HuH-7 (cell line): ENCODE measurements around the gene TMEM176B.

ENCODE experiments used
- DNase-seq: peaks from one replicate; pipeline ENCODE4 v3.0.0; 2011; ENCODE audit warnings: low spot score

The TMEM176B gene

DNA sequence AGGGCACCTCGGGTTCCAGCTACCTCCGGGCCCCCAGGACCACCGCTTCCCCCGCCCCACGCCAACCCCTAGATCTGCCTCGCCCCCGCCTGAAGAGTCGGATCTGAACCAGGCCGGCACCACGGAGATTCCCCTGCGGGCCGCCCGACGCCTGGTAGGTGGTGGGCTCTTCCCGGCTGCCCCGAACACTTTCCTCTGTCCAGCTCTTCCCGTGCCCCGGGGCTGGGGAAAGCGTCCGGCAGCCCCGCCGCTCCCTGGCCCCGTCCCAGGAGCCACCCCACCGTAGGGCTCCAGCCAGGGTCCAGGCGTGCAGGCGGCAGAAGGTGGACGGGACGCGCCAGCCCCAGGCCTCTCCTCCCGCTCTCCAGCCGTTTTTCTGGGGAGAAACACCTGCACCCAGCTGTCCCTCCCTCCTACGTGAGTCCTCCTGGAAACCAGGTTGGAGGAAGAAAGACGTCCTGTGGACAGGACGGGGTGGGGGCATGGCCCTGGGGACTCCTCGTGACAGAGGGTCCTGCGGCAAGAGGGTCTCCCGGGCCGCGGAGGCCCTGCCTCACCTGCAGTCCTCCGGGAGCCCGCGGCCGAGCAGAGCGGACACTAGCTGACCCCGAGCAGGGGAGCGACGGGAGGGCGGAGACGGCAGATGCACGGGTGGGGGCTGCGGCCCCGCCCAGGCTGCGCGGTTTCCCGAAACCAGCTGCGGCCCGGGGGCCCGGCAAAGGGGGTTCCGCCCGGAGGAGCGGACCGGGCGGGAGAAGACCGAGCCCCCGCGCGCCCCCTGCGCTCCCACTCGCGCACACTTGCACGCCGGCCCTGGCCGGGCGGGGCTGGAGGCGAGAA, at the start of gene TMEM176B:
TMEM176B (minus strand) TSS at position 624 of the 840 bp plus-strand sequence. CDS start 3,795 bp downstream, outside the sequence.
- DNase-seq, result no peak

DNA sequence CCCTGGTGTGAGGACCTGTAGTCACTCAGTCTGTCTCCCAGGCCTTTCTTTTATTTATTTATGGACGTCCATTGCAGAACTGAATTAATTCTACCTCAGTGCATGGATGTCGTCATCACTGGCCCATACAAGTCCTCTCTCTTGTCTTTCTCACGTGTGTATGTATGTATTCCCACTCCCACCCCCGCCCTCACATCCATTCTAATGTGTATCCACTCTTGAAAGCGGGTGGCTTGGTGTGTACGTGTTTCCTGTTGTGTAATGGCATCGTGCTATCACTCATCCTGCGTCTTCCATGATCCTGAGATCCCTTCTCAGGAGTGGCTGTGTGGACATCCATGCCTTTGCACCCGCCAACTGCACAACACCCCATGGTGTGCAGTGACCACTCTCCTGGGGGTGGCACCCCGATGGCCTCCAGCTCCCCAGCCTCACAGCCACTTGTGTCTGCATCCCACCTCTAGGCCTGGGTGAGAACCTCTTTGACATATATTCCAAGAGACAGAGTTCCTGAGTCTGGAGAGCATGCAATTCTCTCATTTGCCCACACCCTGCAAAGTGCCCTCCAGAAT, 49.1 kb upstream of the TMEM176B start:
- DNase-seq, result no peak

DNA sequence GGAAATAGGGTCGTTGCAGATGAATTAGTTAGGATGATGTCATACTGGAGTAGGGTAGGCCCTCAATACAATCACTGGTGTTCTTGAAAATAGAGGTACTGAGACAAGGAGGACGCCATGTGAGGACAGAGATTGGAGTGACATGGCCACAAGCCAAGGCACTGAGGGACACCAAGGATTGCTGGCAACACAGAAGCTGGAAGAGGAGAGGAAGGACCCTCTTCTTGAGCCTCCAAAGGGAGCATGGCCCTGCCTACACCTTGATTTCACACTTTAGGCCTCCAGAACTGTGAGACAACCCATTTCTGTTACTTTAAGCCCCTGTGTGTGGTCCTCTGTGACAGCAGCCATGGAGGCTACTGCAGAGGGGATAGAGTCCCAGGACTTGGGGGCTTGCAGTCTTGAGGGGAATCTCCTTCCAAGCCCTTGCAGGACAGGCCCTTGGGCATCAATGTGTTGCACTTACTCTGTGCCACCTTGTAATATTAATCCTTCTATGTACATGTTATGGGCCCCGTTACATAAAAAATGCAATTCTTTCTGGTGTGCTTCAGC, 48.5 kb upstream of the TMEM176B start:
- DNase-seq, result no peak

DNA sequence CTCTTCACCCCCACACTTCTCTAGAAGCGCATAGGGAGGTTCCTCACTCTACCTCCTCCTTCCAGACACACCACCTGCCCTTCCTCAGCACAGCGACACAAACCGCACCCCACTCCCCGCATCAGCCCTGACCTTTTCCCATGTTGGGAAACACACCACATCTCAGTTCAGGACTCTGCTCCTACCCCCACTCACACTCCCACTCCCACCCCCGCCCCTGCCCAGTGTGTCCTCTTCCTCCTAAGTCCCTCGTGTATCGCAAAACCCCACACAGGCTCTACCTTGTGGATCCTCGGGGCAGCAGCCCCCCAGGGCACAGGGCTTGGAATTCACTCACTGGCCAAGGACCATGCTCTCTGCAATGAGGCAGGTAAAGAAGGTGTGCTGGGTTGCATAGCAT, 47.9 kb upstream of the TMEM176B start:
- DNase-seq, result no peak

DNA sequence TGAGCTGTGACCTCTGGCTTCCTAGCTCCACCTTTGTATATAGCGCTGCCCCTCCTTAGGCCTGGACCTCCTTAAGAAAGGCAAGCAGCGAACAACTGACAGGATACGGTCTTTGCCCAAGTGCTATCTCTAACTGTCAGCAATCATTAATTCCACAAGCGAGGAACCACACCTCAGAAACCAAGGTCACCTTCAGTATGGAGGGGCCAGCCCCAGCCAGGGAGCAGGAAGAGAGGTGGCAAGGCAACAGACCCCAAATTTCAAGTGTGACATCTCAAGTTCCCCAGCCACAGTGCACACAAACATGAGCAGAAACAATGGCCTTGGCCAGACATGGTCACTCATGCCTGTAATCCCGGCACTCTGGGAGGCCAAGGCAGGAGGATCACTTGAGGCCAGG, 47.4 kb upstream of the TMEM176B start:
- no peak for DNase-seq

DNA sequence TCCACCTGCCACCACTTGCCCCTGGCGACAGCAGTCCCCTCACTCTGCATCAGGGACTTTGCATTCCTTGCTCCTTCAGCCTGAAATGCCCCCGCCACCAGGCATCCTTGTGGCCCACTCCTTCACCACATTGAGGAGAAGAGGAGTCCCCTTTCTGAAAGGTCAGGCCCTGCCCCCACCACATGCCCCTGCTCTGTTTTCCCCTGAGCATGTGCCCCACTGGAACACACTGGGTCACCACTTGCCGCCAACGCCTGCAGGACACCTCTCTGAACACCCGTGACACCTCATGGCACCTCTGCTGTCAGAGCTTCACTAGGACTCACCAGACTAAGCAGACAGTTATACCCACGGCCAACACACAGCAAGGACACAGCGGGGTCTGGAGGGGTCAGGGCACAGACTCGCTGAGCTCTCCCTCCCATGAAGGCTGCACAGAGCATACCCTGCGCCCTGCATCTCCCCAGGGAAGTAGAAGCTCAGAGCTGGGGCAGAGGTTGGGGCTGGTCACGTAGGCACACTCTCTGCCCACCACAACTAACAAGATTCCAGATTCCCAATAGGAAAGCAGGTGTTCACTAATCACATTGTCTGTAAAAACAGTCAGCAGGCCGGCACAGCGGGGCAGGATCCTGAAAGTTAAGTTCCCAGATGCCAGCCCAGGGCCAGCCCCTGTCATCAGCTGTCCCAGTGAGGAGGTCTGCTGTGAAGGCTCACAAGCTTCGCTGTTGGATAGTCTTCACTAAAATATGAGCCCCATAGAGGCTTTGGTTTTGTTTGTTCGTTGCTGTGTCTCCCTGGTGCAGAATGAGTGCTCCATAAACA, 46.3 kb upstream of the TMEM176B start:
- DNase-seq, result no peak

DNA sequence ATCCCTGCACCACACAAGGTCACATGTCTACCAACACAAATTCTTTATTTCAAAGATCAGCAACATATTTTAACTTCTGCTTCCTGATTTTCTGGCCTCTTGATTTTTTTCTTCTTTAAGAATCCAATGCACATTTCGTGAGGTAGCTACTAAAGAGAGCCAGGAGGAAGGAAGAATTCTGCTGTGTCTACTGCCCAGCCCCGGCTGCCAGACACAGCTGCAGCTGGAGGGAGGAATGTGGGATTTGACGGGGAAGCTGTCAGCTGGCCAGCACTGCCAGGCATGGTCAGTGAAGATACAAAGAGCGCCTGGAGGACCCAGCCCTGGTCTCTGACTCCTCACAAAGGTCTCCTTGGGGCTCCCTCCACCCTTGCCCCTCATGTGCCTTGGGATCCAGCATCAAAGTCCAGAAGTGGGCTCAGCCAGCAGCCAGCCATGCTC, 45.3 kb upstream of the TMEM176B start:
- no peak for DNase-seq

DNA sequence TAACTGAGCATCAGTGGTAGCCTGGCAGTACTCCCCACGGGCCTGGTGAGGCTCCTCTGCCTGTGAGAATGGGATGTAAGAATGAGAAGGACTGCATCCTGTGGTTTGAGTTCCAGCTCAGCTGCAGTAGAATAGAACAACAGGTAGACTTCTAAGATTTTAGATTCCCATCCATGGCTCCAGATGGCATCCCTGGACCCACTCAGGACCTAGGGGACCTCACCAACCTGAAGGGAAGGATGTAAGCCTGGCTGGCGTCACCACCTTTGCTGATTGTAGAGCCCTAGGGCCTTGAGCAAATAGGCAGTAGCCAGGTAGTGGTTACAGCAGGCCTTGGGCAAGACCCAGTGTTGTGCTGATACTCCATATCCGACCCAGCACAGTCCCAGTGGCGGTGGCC, 42.6 kb upstream of the TMEM176B start:
- DNase-seq, result no peak

DNA sequence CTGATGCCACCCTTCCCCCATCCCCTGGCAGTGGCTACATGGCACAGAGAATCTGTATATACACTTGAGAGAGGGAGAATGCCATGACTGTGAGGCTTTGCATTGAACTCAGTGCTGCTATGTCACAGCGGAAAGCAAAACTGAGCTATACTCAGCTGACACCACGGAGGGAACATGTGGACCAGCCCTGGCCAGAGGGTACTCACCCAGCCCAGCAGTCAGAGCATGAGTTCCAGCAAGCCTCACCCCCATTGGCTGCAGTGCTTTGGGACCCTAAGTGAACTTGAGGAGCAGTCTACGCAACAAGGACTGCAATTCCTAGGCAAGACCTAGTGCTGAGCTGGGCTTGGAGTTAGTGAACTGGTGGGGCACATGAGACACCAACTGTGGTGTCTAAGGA, 41.9 kb upstream of the TMEM176B start:
- no peak for DNase-seq

DNA sequence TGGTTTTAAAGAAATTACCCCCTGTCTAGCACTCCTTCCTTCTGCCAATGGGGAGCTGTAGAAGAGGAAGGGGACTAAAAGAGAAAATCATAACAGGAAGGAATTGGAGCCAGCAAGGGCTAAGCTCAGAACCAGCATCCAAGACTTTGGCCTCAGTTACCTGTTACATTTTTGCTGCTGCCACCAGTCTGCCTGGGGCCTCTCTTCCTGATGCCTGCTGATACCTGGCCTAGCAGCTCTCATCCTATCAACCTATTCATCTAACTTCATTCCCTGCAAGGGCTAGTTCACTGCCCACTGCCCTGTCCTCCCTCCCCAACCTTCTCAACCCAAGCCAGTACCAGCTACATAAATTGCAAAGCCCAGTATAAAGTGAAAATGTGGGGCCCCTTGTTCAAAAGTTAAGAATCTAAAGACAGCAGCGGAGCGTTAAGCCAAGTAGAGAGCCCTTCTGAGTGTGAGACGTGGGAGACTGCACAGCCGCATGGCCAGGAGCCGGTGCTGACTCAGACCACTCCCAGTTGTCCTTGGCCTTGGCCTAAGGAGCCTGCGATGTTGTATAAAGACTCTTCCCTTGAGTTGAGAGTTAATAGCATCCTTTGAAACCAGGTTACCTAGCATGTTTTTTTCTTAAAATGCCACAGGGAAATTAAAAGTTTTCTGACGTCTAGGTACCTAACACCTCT, 38.9 kb upstream of the TMEM176B start:
- DNase-seq, result no peak

DNA sequence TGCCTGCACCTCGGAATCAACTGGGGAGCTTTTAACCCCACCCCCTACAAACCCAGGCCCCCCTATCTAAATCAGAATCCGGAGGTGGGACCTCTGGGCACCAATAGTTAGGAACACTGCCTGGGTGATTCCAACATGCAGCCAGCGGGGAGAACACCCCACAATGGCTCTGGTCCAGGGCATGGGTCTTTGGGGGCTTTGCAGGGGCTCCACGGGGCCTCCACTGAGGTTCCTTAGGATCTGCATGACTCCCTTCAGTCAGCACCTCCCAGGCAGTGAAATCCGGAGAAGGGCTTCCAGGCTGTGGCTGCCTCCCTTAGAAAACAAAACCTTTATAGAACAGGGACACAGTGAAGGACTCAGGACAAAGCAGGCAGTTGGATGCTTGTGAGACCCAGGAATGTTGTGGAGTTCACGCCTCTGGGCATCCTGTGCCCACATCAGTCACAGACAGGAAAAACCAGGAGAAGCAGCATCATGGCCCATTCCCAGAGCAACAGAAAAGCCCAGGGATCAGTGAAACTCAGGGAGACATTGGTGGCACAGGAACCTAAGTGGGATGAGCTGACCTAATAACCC, 35.6 kb upstream of the TMEM176B start:
- no peak for DNase-seq

DNA sequence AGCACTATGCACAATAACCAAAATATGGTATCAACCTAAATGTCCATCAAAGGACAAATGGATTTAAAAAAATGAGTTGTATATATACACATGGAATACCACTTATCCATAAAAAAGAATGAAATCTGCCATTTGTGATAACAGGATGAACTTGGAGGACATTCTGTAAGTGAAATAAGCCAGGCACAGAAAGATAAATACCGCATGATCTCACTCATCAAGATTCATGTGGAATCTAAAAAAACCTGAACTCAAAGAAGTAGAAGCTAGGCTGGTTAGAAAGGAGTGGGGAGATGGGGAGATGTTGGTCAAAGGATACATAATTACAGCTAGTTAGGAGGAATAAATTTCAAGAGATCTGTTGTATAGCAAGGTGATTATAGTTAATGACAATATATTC, 34.9 kb upstream of the TMEM176B start:
- no peak for DNase-seq

DNA sequence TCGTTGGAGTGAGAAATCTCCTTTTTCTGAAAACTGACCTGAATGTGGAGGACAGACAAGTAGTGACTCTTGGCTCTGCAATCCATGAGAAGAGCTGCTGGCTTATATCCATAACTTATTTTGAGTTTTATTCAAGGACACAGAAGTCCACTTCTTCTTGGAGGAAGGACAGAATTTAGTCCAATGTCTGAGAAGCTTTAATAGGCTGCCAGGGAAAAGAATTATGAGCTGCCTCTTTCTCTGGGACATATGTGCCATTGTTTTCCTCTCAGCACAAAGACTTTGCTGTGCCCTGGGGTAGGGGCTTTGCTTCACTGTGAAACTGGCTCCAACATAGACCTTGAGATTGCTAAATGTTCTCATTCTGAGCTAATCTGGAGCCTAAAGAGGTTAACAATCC, 31.7 kb upstream of the TMEM176B start:
- no peak for DNase-seq

DNA sequence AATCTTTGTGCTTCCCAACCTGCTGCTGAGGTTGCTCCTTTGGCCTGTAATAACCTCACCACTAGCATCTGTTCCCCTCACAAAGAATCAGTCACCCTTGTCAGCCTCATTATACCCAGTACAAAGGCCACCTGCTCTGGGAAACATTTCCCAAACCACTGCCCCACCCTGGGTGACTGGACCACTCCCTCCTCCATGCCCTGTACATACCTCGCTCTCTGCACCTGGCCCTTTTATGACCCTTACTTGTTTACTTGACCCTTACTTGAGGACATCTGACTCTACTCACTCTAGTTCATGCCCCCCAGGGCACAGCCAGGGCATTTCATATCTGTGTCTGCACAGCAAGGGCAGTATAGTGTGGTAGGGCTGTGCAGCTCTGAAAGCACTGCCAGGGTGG, 30.8 kb upstream of the TMEM176B start:
- peak; percentile 74 for DNase-seq

DNA sequence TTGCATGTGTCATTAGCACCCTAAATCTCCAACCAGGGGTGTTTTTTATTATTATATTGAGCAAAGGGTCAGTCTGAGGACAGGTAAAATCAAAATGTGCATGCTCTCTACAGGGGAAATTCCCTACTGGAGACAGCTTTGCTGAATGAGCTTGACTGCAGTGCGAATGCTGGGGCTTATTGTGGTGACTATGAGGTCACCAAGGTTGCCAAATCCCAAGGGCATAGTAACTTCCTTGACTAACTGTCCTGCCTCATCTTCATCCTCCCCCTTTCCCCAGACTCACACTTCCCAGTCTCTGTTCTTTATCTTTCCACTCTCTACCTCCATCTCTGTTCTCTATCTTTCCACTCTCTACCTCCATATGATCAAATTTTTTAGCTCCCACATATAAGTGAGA, 29.3 kb upstream of the TMEM176B start:
- DNase-seq, result no peak

DNA sequence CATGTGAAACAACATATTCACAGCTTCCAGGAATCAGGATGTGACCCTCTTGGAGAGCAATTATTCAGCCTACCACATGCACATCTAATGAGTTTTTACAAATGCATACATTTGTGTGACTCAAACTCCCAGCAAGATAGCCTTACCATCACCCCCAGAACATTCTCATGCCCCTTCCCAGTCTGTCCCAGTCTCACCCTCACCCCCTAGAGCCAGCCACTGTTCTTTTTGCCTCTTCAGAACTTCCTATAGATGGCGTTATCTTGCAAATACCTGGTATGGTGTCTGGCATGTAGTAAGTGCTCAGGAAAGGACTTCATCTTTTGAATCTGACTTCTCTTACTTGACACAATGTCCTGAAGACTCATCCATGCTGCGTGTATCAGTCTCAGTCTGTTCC, 28.2 kb upstream of the TMEM176B start:
- no peak for DNase-seq

DNA sequence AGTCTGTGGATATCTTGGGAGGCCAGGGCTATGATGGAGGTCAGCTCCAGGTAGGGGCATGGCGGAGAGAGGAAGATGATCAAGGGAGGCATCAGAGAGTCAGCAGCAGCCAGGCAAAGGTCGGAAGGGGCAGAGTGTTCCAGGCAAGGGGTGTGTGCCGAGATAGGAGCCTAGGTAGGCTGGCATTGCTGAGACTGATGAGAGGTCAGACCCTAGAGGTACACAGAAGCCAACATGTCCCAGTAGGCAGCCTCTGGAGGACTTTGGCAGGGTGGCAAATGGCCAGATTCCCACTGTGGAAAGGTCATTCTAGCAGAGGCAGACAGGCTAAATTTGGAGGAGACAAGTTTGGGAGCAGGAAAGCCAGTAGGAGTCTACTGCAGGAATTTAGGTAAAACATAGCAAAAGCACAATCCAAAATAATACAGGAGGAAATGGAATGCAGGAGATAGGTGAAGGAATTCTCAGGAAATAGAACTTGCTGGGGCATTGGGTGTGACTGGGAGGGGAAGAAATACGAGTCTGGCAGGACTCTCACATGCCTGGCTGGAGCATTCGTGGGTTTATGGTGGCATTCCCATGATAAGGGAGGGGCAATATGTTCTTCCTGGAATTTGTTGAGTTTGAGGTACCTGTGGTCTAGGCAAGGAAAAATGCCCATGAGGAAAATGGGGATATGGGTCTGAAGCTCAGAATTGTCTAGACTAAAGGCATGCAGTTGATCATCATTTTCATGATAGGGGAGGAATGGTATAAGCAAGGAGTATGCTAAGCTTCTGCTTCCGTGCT, 26.1 kb upstream of the TMEM176B start:
- DNase-seq, result no peak

DNA sequence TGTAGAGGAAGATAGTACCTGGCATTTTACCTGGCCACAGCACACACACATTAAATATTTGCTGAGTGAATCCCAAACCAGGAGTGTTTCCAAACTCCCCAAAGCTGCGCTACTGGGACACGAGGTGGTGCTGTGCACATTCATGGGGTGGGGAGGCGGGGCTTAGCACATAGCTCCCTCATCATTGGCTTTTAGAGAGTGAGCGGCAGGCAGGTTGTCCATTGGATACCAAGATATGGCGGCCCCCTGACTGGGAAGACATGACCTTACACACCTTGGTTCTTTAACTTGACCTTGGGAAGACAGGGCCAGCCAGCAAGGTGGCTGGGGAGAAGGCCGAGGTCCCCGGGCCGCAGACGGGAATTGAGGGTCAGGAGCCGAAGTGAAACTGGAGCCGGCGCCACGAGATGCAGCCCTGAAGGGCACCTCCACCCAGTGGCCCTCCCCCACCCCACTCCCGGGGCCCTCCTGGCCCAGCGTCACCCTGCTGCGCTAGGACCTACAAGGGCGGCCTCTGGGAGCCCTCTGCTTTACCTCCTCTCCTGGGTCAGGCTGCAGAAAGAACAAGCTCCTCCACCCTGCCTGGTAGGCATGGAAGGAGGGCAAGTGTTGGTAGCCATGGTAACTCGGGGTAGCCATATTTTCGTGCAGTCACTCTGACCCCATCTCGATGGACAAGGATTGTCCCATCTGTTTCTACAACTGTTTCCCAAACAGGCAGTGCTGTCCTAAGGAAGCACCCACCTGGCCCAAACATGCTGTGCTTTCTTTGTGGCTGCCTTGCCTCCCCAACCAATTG, 24.4 kb upstream of the TMEM176B start:
- no peak for DNase-seq

DNA sequence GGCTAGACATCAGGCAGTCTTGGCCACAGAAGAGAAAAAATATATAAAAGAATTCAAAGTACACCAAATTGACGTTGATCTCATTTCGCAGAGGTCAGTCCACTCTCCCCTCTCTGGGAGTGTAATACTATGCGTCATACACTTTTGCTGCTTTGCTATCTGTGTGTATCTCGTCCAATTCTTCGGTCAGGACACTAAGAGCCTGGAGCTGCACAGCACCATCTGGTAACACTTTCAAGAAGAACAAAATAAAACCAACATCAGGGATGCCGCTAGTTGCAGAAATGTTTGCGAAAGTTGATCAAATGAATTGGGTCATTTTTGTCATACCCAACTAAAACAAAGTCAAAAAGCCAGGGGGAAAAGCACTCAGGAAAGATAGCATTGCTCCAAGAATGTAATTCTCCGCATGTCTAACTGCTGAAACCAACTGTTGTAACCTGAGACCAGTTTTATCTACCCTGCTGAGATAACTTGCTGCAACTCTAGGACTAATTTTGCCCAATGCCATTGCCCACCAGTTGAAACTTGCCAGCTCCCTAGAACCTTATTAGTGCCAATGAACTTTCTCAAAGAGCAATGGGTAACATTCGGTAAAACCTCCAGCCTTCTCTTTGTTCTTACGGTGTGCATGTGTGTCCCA, 23.4 kb upstream of the TMEM176B start:
- no peak for DNase-seq
